T-helper 2 cell (primary cell): ENCODE measurements around the gene ZNF521.
"Not testable (repeated sequence)": the region's sequence is repeated elsewhere in the genome, so short reads cannot be mapped to it uniquely, and the experiment has no call there.

ENCODE experiments used
- DNase-seq, 5 experiments: peaks; one replicate each; pipeline versions ENCODE4 v3.0.0 to v3.0.0-alpha.2; 2012 to 2022

Gene ZNF521

GRCh38 chr18:25062720-25063119 is 289.2 kb downstream of the ZNF521 start:
- no peak for DNase-seq

- DNase-seq, result no peak
These were observed 290.6 kb downstream of the ZNF521 start for GRCh38 chr18:25061395-25061794.

GRCh38 chr18:25058521-25058920 is 293.4 kb downstream of the ZNF521 start:
- DNase-seq, result no peak

- no peak for DNase-seq
These were observed 294.4 kb downstream of the ZNF521 start for GRCh38 chr18:25057491-25058050.

GRCh38 chr18:25056429-25056828 is 295.5 kb downstream of the ZNF521 start:
- no peak for DNase-seq

- DNase-seq, result no peak
These were observed 296.9 kb downstream of the ZNF521 start for GRCh38 chr18:25055076-25055475.

GRCh38 chr18:25053466-25053865 is 298.5 kb downstream of the ZNF521 start:
- DNase-seq, result no peak

GRCh38 chr18:25052511-25052921 is 299.4 kb downstream of the ZNF521 start:
- no peak for DNase-seq

GRCh38 chr18:25050605-25051004 is 301.4 kb downstream of the ZNF521 start:
- DNase-seq, result no peak

GRCh38 chr18:25047983-25048382 is 304.0 kb downstream of the ZNF521 start:
- no peak for DNase-seq

- no peak for DNase-seq
These were observed 304.5 kb downstream of the ZNF521 start for GRCh38 chr18:25047421-25047820.

- DNase-seq, result no peak
These were observed 307.3 kb downstream of the ZNF521 start for GRCh38 chr18:25044694-25045093.

GRCh38 chr18:25043104-25043503 is 308.9 kb downstream of the ZNF521 start:
- no peak for DNase-seq

GRCh38 chr18:25042641-25043051 is 309.3 kb downstream of the ZNF521 start:
- DNase-seq, result no peak

- no peak for DNase-seq
These were observed 312.2 kb downstream of the ZNF521 start for GRCh38 chr18:25039781-25040180.

- DNase-seq, result no peak
These were observed 313.7 kb downstream of the ZNF521 start for GRCh38 chr18:25038261-25038660.

GRCh38 chr18:25033747-25034471 is 318.1 kb downstream of the ZNF521 start:
- no peak for DNase-seq

- DNase-seq, result not testable (repeated sequence)
These were observed 318.8 kb downstream of the ZNF521 start for GRCh38 chr18:25033175-25033574.

GRCh38 chr18:25029802-25030201 is 322.2 kb downstream of the ZNF521 start:
- no peak for DNase-seq

GRCh38 chr18:25019931-25020330 is 332.0 kb downstream of the ZNF521 start:
- DNase-seq, result no peak

GRCh38 chr18:25019086-25019860 is 332.7 kb downstream of the ZNF521 start:
- no peak for DNase-seq

- DNase-seq, result no peak
These were observed 335.3 kb downstream of the ZNF521 start for GRCh38 chr18:25016666-25017065.

GRCh38 chr18:25016181-25016580 is 335.8 kb downstream of the ZNF521 start:
- no peak for DNase-seq
